MM.1S (cell line): ENCODE results near the gene COL25A1.

ENCODE experiments used
- DNase-seq: peaks from one replicate; pipeline ENCODE4 v3.0.0-alpha.2; 2015
- H2AFZ ChIP-seq: fragments of 300-600 bp; sonication (generic); 2 replicates; pipeline ENCODE4 v1.6.0; 2016; ENCODE audit warnings: antibody characterized with exemption, low read length
- H3F3A ChIP-seq: fragments of 300-600 bp; sonication (generic); 2 replicates; pipeline ENCODE4 v1.6.1; 2016; ENCODE audit warnings: mild to moderate bottlenecking, antibody characterized with exemption, low read length, moderate library complexity, mixed read lengths; ENCODE audit not compliant: insufficient read depth
- H3K27ac ChIP-seq: fragments of 300-600 bp; sonication (generic); 2 replicates; pipeline ENCODE4 v1.5.1; 2016; ENCODE audit warnings: mild to moderate bottlenecking, low read length
- H3K27me3 ChIP-seq: fragments of 300-600 bp; sonication (generic); replicated peaks from 2 replicates; pipeline ENCODE4 v1.6.0; 2016; ENCODE audit warnings: low read length; ENCODE audit not compliant: insufficient read depth
- H3K36me3 ChIP-seq: fragments of 300-600 bp; sonication (generic); replicated peaks from 2 replicates; pipeline ENCODE4 v1.6.1; 2016; ENCODE audit warnings: mild to moderate bottlenecking, low read length, mixed read lengths; ENCODE audit not compliant: insufficient read depth
- H3K4me1 ChIP-seq: fragments of 300-600 bp; sonication (generic); 2 replicates; pipeline ENCODE4 v1.6.1; 2016; ENCODE audit warnings: low read length, mixed read lengths
- H3K4me2 ChIP-seq: fragments of 300-600 bp; sonication (generic); 2 replicates; pipeline ENCODE4 v1.6.0; 2016; ENCODE audit warnings: low read depth, low read length
- H3K4me3 ChIP-seq: fragments of 300-600 bp; sonication (generic); 2 replicates; pipeline ENCODE4 v1.5.1; 2016; ENCODE audit warnings: low read length, mixed read lengths
- H3K79me2 ChIP-seq: fragments of 300-600 bp; sonication (generic); 2 replicates; pipeline ENCODE4 v1.6.1; 2016; ENCODE audit warnings: mixed run types, low read length, mixed read lengths
- H3K9ac ChIP-seq: fragments of 300-600 bp; sonication (generic); 2 replicates; pipeline ENCODE4 v1.6.1; 2016; ENCODE audit warnings: low read length, mixed read lengths
- H3K9me2 ChIP-seq: fragments of 300-600 bp; sonication (generic); replicated peaks from 2 replicates; pipeline ENCODE4 v1.6.1; 2016; ENCODE audit warnings: mild to moderate bottlenecking, low read length, mixed read lengths; ENCODE audit not compliant: insufficient read depth
- H3K9me3 ChIP-seq: fragments of 300-600 bp; sonication (generic); replicated peaks from 2 replicates; pipeline ENCODE4 v1.6.1; 2016; ENCODE audit warnings: mild to moderate bottlenecking, low read length, mixed read lengths; ENCODE audit not compliant: insufficient read depth
- H4K20me1 ChIP-seq: fragments of 300-600 bp; sonication (generic); 2 replicates; pipeline ENCODE4 v1.6.1; 2016; ENCODE audit warnings: mild to moderate bottlenecking, low read length, moderate library complexity, mixed read lengths; ENCODE audit not compliant: insufficient read depth
- CTCF ChIP-seq: fragments of 300-600 bp; sonication (generic); IDR thresholded peaks from 2 replicates; pipeline ENCODE4 v1.5.1; 2016; ENCODE audit warnings: antibody characterized with exemption, low read length, mixed read lengths
- EZH2 ChIP-seq: fragments of 300-600 bp; sonication (generic); optimal IDR thresholded peaks from 2 replicates; pipeline ENCODE3; 2017; ENCODE audit warnings: low read depth, mild to moderate bottlenecking, antibody characterized with exemption, low read length, mixed read lengths
- EZH2phosphoT487 ChIP-seq: fragments of 300-600 bp; sonication (generic); IDR thresholded peaks from 2 replicates; pipeline ENCODE4 v1.6.1; 2018; ENCODE audit warnings: antibody characterized with exemption, low read length

COL25A1 gene

GRCh38 chr4:109216085-109216696, 86.3 kb downstream of the COL25A1 start:
- H3K9me2 ChIP-seq, result no peaks in the 10 kb centered on the region
- no peaks in the 10 kb centered on the region for H3K27me3 ChIP-seq
- no peaks in the 10 kb centered on the region for H3K36me3 ChIP-seq
- no peak for DNase-seq
- H2AFZ ChIP-seq, result no peak overlapping the region
- H3K4me3 ChIP-seq, result no peak overlapping the region
- no peaks in the 10 kb centered on the region for H3F3A ChIP-seq
- H3K4me2 ChIP-seq, result no peak overlapping the region
- H3K9ac ChIP-seq, result no peak overlapping the region
- no peaks in the 10 kb centered on the region for H3K79me2 ChIP-seq
- no peak overlapping the region for H3K27ac ChIP-seq
- H3K4me1 ChIP-seq, result no peaks in the 10 kb centered on the region
- no peak for TF ChIP-seq EZH2phosphoT487
- TF ChIP-seq CTCF, result no peak
- no peak for TF ChIP-seq EZH2
- no peaks in the 10 kb centered on the region for H3K9me3 ChIP-seq
- no peaks in the 10 kb centered on the region for H4K20me1 ChIP-seq

GRCh38 chr4:109215506-109215905, 87.0 kb downstream of the COL25A1 start:
- H3K4me3 ChIP-seq, result no peak overlapping the region
- H3K9me3 ChIP-seq, result no peaks in the 10 kb centered on the region
- H2AFZ ChIP-seq, result no peak overlapping the region
- no peak for DNase-seq
- no peaks in the 10 kb centered on the region for H3F3A ChIP-seq
- H3K27me3 ChIP-seq, result no peaks in the 10 kb centered on the region
- no peak overlapping the region for H3K27ac ChIP-seq
- no peak overlapping the region for H3K9ac ChIP-seq
- H3K36me3 ChIP-seq, result no peaks in the 10 kb centered on the region
- H3K9me2 ChIP-seq, result no peaks in the 10 kb centered on the region
- no peaks in the 10 kb centered on the region for H3K79me2 ChIP-seq
- no peak overlapping the region for H3K4me2 ChIP-seq
- H3K4me1 ChIP-seq, result no peaks in the 10 kb centered on the region
- no peaks in the 10 kb centered on the region for H4K20me1 ChIP-seq
- TF ChIP-seq CTCF (no peak), EZH2phosphoT487 (no peak), EZH2 (no peak)

GRCh38 chr4:109214622-109215301, 87.7 kb downstream of the COL25A1 start:
- no peak overlapping the region for H3K4me2 ChIP-seq
- H3K9ac ChIP-seq, result no peak overlapping the region
- no peaks in the 10 kb centered on the region for H3K27me3 ChIP-seq

More at GRCh38 chr4:109214622-109215301, 87.7 kb downstream of the COL25A1 start:
- no peaks in the 10 kb centered on the region for H3F3A ChIP-seq
- H3K4me3 ChIP-seq, result no peak overlapping the region
- TF ChIP-seq EZH2, result no peak
- no peak for TF ChIP-seq CTCF
- TF ChIP-seq EZH2phosphoT487, result no peak
- no peaks in the 10 kb centered on the region for H3K36me3 ChIP-seq
- H3K4me1 ChIP-seq, result no peaks in the 10 kb centered on the region
- H3K27ac ChIP-seq, result no peak overlapping the region
- no peaks in the 10 kb centered on the region for H3K9me3 ChIP-seq
- no peak overlapping the region for H2AFZ ChIP-seq
- DNase-seq, result no peak
- no peaks in the 10 kb centered on the region for H3K79me2 ChIP-seq
- H3K9me2 ChIP-seq, result no peaks in the 10 kb centered on the region
- H4K20me1 ChIP-seq, result no peaks in the 10 kb centered on the region
